Measurements from ENCODE around the gene CALML3.
"Not testable (repeated sequence)": the region's sequence is repeated elsewhere in the genome, so short reads cannot be mapped to it uniquely, and the experiment has no call there.

CALML3 gene

DNA sequence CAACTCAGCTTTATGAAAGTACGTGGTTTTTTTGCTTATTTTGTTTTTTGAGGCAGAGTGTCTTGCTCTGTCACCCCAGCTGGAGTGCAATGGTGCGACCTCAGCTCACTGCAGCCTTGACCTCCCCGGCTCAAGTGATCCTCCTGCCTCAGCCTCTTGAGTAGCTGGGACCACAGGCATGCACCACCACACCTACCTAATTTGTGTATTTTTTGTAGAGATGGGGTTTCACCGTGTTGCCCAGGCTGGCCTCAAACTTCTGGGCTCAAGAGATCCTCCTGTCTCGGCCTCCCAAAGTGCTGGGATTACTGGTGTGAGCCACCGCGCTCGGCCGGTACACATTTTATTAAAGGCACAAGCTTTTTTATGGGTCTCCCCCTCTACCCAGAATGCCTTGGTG, 34.3 kb downstream of the CALML3 start:
- not testable (repeated sequence) for DNase-seq

- no peak for DNase-seq
These were observed 34.9 kb downstream of the CALML3 start for GRCh38 chr10:5559642-5560141.

DNA sequence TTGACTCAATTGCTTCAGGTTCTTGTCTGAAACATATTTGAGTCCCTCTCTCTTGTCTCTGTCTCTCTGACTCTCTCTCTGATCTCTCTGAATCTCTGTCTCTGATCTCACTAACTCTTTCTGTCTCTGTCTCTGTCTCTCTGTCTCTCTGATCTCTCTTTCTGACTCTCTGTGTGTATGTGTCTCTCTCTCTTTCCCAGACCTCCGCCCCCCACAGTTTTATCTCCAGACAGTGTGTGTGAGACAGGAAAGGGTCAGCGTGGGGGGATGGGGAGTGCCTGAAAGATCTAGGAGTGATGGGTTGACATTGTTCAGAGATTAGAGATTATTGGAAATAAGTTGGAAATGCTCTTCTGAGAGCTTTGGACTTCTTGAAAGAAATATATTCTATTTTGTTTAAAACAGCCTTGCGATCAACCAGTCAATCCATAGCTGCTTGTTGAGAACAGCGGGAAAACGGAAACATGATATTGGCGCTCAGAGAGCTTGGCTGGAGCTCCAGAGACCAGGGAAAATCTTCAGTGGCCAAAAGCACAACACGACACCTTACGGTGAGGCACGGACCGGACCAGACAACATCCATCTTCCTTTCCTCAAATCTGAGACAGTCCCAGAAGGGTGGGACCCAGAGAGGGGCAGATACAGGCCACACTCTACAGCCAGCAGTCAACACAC, 35.5 kb downstream of the CALML3 start:
- DNase-seq = no peak

DNA sequence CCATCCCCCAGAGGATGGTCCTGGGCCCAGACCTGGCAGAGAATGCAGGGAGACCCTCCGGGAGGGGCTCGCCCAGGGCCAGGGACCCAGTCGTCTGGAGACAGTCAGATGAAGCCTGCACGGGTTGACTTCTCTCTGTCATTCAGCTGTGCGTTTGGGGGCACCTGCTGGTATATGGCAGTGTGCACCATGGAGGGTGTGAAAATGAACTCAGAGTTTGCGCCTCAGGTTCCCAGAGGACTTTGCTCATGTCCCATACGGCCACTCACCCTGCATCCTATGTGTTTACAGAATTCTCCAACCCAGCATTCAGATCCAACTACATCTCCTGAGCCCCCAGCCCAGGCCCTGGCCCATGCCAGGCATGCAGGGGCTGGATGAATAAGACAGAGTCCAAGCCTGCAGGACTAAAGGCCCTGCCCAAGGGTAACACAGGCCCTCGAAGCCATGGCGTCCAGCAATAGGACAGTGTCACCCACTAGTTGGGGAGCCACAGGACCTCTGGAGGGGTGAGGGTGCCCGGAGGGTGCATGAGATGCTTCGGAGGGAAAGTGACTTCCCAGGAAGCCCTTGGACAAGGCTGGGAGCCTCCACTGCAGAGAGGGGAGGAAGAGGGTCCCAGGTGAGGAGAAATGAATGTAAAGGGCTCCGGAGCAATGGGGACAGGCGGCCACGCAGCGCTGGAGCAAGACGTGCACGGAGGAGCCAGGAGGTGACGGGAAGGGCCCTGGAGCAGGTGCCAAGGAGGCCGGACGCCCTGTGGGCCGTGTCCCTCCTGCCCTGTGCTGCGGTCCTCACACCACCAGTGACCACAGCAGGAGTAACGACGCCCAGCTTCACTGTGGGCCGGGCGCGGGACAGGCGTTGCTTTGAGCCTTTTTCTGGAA, 36.3 kb downstream of the CALML3 start:
- no peak for DNase-seq

GRCh38 chr10:5561704-5562645, 37.2 kb downstream of the CALML3 start:
- DNase-seq = no peak

DNA sequence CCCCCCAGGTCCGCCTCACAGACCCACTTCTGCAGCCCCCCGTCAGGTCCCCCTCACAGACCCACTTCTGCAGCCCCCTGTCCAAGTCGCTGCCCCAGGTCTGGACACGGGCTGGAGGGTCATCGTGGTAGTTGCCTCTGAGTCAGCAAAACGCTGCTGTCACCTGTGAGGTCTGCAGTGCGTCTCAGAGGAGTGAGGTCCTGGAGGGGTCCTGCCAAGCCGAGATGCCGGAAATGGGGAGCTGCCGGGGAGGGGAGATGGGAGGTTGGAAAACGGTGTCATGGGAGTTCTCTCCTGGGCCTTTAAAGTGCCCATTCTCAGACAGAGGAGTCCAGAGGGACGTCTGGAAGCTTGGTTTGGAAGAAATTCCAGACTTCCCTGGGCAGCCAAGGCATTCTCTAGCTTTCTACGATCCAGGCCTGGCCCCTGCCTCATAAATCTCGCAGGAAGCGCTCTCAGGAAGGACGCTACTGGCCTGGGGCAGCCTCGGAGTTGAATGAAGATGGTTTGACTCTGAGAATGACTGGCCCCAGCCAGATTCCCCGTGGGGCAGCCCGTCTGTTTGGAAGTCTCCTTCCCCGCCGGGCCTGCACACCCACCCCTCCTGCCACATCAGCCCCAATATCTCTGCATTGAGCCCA, 38.7 kb downstream of the CALML3 start:
- DNase-seq = no peak

GRCh38 chr10:5563991-5564536, 39.3 kb downstream of the CALML3 start:
- peak; percentile 42 for DNase-seq

DNA sequence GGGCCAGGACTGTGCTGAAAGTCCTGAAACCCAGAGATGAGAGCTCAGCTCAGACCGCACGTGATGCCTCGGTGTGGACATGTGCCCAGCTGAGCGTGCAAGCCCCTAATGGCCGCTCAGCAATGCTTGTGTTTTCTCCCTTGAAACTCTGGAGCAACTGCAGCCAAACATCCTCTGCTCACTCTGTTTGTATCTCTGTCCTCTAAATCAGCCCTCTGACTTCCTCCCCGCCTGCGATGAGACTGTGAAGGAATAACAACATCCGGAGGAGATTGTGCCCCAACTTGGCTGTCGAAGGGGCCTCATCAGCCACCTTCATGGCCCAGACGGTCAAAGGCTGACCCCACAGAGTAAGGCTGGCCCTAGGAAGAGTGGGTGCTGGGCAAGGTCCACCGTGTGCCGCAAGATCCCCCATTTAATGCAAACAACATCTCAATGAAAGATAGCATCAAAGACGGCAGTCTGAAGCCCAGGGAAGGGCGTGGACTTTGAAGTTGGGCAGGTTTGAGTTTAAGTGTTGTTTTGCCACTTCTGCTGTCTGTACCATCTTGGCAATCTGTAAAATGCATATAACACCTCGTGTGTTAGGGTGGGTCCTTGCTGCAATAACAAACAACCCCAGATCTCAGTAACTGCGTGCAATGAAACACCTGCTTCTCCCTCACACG, 39.9 kb downstream of the CALML3 start:
- no peak for DNase-seq

DNA sequence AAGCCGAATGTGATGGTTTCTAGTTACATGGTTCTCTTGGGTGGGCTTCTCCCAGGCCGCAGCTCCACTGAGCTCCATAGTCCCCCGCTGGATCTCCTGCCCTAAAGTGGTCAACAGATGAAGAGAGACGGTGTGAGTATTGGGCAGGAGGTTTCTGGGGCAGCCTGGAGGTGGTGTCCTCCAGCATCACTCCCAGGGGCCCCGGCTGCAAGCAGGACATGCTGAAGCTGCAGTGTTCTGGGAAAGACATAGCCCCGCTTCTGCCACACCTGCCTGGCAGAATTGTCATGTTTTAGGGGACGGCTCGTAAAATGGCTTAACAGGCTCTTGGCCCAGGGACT, 40.4 kb downstream of the CALML3 start:
- DNase-seq = no peak

DNA sequence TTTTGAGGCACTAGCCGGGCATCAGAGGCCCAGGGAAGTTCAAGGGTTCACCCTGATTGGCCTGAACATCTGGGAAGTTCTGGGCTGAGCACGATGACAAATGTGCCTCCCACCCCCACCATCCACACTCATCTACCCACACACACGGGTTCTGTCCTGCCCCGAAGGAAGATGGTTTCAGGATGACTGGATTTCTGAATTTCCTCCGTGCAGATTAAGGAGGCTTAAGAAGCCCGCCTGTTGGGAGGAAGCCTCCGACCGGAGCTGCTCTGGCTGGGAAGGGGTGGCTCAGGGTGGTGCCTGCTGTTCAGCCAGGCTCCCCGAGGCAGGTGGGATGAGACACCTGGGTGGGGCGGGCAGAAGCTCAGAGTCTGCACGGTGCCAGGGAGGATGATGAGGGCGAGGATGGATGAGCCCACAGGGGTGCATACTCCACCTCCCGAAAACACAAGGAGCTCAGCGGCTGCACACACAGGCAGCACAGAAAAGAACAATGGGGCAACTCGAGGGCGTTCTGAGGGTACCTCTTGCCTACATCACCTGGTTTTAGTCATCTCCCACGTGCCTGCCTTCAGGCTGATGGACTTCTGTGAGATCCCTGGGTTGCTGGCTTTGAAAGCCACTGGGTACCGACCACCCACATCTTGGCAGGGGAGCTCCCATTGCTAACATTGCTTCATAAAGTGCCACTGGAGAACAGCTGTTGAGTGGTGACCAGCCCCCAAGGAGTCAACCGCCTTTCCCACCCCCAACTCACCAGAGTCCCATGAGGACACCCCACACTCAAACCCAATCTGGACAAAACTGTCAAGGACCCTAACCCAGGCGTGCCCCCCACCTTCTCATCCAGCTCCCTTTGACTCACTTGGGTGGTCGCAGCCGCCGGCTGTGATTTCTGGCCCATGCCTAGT, 41.2 kb downstream of the CALML3 start:
- DNase-seq = no peak

- DNase-seq = peak; percentile 19
These were observed 41.9 kb downstream of the CALML3 start for GRCh38 chr10:5566614-5567013.

DNA sequence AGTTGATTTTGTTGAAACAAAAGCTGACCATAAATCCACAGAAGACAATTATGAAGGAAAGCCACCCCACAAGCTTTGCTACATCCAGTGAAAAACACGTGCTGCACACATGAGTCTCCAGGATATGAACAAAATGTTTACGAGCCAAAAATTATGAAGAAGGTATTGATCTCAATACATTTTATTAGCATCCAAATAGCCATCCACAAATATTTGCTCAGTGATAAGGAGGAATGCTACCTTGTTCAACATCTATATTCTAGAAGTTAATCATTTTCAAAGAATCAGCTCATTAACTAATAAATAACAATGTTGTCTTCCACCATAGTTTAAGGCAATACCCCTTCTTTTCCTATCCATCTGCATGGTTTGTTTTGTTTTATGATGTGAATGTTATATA, 42.7 kb downstream of the CALML3 start:
- no peak for DNase-seq

- no peak for DNase-seq
These were observed 44.2 kb downstream of the CALML3 start for GRCh38 chr10:5568984-5569383.

DNA sequence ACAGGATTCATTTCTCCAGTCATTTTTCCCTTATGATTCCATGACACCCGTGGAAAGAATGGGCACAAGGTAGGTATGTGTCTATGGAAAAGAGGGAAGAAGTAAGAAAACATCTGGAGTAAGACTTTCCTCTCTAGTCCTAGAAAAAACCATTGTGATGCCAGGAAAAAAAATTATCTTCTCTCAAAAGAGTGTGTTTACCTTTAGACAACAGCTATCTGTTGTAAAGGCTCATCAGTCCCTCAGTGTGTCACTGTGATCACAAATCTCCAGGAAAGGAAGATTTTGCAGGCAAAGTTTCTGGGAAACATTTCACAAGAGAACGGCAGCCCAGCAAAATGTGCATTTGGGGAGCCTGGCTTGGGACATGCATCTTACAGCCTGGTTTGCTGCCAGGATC, 44.8 kb downstream of the CALML3 start:
- no peak for DNase-seq

DNA sequence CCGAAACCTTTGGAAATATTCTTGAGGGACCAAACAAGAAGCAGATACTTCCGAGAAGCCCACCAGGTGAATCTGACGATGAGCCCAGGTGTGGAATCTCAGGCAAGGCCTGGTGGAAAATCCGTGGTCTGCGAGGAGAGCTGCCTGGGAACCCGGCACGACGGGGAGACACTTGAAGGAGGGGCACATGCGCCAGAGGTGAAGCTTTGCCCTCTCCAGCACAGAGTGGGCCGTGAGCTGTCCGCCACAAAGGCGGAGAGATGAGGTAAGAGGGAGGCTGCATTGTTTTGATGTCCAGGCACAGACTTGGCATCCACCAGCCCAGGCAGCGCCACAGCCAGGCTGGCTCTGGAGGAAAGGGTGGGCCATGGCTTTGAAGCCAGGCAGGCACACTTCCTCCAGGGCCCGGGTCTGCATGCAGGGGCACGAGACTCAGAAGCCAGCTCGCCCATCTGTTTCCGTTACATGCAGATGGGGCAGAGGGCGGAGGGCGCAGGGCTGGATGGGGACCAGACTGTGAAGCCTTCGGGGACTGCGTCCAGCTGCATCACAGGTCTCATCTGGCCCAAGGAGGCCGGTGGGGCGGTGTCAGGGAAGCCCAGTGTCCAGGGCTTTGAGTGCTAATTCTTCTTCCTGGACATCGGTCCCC, 45.4 kb downstream of the CALML3 start:
- DNase-seq = no peak

- no peak for DNase-seq
These were observed 46.4 kb downstream of the CALML3 start for GRCh38 chr10:5570979-5571810.

- DNase-seq = no peak
These were observed 47.1 kb downstream of the CALML3 start for GRCh38 chr10:5571826-5572225.

DNA sequence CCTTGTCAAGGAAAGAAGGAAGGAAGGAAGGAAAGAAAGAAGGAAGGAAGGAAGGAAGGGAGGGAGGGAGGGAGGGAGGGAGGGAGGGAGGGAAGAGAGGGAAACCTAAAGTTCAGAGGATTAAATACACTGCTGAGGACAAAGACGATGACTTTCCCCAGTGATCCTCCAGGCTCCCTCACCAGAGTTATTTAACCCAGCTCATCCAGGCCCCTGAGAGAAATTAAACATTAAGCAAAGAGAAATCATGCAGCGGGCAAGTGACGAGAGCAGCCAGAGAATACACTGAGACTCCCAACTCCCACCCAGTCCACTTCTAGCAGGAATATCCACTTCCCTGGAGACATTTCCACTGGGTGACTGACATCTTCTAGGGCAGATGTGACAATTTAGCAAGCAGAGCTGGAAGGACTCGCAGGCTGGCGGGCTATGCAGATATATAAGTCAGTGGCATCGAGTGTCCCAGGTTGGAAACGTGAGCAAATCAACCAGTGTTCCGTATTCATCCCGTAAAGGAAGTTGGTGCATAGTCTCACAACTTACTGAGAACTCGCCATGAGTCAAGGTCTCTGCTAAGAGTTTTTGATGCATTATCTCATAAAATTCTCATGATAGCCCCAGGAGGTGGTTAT, 48.7 kb downstream of the CALML3 start:
- no peak for DNase-seq

All from stimulated activated naive CD4-positive, alpha-beta T cell treated with Interleukin-2 at 50 U/mL for 16 hours (primary cell).